WERI-Rb-1 (cell line): ENCODE measurements around the gene NCBP2L.

Source experiments
- DNase-seq: peaks from one replicate; pipeline ENCODE4 v3.0.0-alpha.2; 2020
- H3K27ac ChIP-seq: fragments of 250-450 bp; sonication (Bioruptor Pico); 2 replicates; pipeline ENCODE4 v1.5.1; 2020; ENCODE audit warnings: mild to moderate bottlenecking, moderate library complexity
- H3K27me3 ChIP-seq: fragments of 250-450 bp; sonication (Bioruptor Pico); 2 replicates; pipeline ENCODE4 v1.5.1; 2021; ENCODE audit warnings: mild to moderate bottlenecking, low read depth, moderate library complexity; ENCODE audit not compliant: insufficient read depth, severe bottlenecking
- H3K36me3 ChIP-seq: fragments of 250-450 bp; sonication (Bioruptor Pico); 2 replicates; pipeline ENCODE4 v1.5.1; 2020; ENCODE audit warnings: mild to moderate bottlenecking, moderate library complexity
- H3K4me3 ChIP-seq: 2 replicates; pipeline ENCODE4 v1.5.1; 2011; ENCODE audit warnings: low read depth, mild to moderate bottlenecking, control low read depth, low read length
- H3K9me3 ChIP-seq: fragments of 250-450 bp; sonication (Bioruptor Pico); 2 replicates; pipeline ENCODE4 v1.5.1; 2021; ENCODE audit warnings: mild to moderate bottlenecking, moderate library complexity; ENCODE audit not compliant: severe bottlenecking
- CTCF ChIP-seq: IDR thresholded peaks from 2 replicates; pipeline ENCODE4 v1.5.1; 2011; ENCODE audit warnings: low read depth, mild to moderate bottlenecking, control low read depth, inconsistent platforms, low read length

NCBP2L gene

GRCh38 chrX:107747596-107748161 is 29.9 kb upstream of the NCBP2L start:
- Histone ChIP-seq H3K36me3 (no peaks in the 10 kb centered on the region), H3K9me3 (no peaks in the 10 kb centered on the region), H3K4me3 (no peak overlapping the region), H3K27ac (no peak overlapping the region), H3K27me3 (peaks cover 8% of the 10 kb centered on the region)
- TF ChIP-seq CTCF, result no peak
- no peak for DNase-seq

- Histone ChIP-seq H3K4me3 (no peak overlapping the region), H3K9me3 (no peaks in the 10 kb centered on the region), H3K27ac (no peak overlapping the region), H3K36me3 (no peaks in the 10 kb centered on the region), H3K27me3 (peaks cover 11% of the 10 kb centered on the region)
- no peak for TF ChIP-seq CTCF
- no peak for DNase-seq
These were observed 29.0 kb upstream of the NCBP2L start for GRCh38 chrX:107748506-107748905.

GRCh38 chrX:107750263-107750662 is 27.3 kb upstream of the NCBP2L start:
- H3K27me3 ChIP-seq, result peaks cover 11% of the 10 kb centered on the region

GRCh38 chrX:107750861-107751445 is 26.6 kb upstream of the NCBP2L start:
- Histone ChIP-seq H3K27me3 (peaks cover 11% of the 10 kb centered on the region), H3K4me3 (no peak overlapping the region)
- DNase-seq, result no peak

More at GRCh38 chrX:107750263-107750662, 27.3 kb upstream of the NCBP2L start:
- H3K4me3 ChIP-seq, result no peak overlapping the region
- no peak for TF ChIP-seq CTCF
- H3K27ac ChIP-seq, result no peak overlapping the region
- H3K36me3 ChIP-seq, result no peaks in the 10 kb centered on the region
- no peak for DNase-seq
- H3K9me3 ChIP-seq, result no peaks in the 10 kb centered on the region

DNA sequence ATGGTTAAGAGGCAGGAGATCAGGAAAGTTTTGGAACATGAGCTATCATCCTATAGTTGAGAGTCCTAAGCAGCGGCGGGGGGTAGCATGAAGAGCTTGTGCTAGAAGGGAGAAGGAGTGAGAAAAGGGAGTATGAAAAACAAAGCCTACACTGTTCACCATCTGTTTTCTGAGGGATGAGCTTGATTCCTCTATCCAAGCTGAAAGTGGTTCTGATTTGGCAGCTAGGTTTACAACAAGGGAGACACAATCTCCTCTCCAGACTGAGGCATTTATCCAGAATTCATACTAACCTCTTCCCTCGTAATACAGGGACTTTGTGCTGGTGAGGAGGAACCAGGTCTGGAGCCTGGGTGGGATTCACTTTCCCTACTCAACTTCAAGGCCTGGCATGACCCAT is 25.5 kb upstream of the NCBP2L start:
- Histone ChIP-seq H3K9me3 (no peaks in the 10 kb centered on the region), H3K27ac (no peak overlapping the region), H3K27me3 (peaks cover 11% of the 10 kb centered on the region), H3K36me3 (no peaks in the 10 kb centered on the region), H3K4me3 (no peak overlapping the region)
- no peak for TF ChIP-seq CTCF
- no peak for DNase-seq

More at GRCh38 chrX:107750861-107751445, 26.6 kb upstream of the NCBP2L start:
- TF ChIP-seq CTCF, result no peak
- no peaks in the 10 kb centered on the region for H3K36me3 ChIP-seq
- H3K27ac ChIP-seq, result no peak overlapping the region
- H3K9me3 ChIP-seq, result no peaks in the 10 kb centered on the region

- no peak for DNase-seq
- Histone ChIP-seq H3K36me3 (no peaks in the 10 kb centered on the region), H3K27ac (no peak overlapping the region), H3K9me3 (no peaks in the 10 kb centered on the region), H3K4me3 (no peak overlapping the region), H3K27me3 (peaks cover 11% of the 10 kb centered on the region)
- TF ChIP-seq CTCF, result no peak
These were observed 24.8 kb upstream of the NCBP2L start for GRCh38 chrX:107752714-107753113.
